Iris pigment epithelial cell (primary cell): ENCODE results near the gene LMAN1L.
A peak's percentile ranks its signal among the peaks of the same experiment; 100 is the strongest.

ENCODE experiments used
- DNase-seq: peaks from one replicate; pipeline ENCODE4 v3.0.0-alpha.2; 2011; ENCODE audit warnings: low read depth

Gene LMAN1L

GRCh38 chr15:74816624-74817369, 4.2 kb downstream of the LMAN1L start:
- DNase-seq, result no peak

GRCh38 chr15:74817370-74817737, 4.7 kb downstream of the LMAN1L start:
- DNase-seq, result peak; percentile 20

- DNase-seq, result no peak
Measured at GRCh38 chr15:74820056-74820455, 7.4 kb downstream of the LMAN1L start.

DNA sequence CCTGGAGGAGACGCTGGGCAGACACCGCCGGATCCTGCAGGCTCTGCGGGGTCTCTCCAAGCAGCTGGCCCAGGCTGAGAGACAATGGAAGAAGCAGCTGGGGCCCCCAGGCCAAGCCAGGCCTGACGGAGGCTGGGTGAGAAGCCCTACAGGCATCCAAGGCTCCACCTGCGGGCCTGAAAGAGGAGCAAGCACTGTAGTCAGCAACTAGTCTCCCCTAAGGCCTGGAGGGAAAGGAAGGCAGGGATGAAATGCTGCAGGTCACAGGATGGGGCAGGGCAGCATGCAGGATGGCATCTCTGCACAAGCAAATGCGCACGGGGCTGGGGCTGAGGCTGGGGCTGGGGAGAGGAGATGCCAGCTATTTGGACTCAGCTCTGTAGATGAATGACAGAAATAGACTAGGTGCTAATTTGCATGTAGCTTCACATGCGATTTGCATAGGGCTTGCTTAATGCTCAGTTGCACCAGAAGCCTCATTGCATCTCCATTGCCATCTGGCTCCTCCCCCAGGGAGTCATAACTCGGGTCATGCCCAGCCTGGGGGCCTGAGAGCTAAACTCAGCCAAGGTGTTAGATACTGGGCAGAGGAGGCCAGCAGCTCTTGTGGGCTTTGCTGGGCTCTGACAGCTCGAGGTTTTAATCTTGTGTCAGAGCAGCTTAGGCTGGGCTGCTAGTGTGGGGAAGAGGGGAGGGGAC, 8.6 kb downstream of the LMAN1L start:
- DNase-seq, result no peak

DNA sequence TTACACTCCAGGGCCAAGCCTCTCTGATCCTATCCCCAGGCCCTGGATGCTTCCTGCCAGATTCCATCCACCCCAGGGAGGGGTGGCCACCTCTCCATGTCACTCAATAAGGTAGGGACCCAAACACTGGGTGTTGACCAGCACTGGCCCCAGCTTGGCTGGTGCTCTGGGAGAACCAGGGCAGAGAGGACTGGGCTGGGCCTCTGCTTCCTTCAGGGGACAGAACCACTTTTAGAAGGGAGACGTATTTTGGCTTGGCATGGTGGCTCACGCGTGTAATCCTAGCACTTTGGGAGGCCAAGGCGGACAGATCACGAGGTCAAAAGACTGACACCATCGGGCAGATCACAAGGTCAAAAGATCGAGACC, 9.1 kb downstream of the LMAN1L start:
- no peak for DNase-seq

- DNase-seq, result no peak
Measured at GRCh38 chr15:74822233-74822632, 9.6 kb downstream of the LMAN1L start.

- DNase-seq, result no peak
Measured at GRCh38 chr15:74823324-74823723, 10.7 kb downstream of the LMAN1L start.

DNA sequence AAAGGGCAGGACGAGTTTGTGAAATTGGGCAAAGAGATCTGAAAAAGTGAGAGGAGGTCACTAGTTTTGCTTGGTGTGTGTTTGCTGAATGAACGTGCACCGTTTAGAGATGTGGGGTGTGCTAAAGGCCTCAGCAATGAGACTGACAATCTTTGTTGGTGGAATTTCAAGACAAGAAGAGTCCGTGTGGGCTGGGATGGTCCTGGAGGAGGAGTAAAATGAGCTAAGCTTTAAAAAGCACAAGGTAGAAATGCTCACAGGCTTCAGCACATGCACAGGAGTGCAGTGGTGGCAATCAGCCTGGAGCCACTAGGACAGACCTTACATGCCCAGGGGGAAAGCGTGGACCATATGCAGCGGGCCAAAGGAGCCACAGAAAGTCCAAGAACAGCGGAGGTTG, 12.3 kb downstream of the LMAN1L start:
- no peak for DNase-seq

DNA sequence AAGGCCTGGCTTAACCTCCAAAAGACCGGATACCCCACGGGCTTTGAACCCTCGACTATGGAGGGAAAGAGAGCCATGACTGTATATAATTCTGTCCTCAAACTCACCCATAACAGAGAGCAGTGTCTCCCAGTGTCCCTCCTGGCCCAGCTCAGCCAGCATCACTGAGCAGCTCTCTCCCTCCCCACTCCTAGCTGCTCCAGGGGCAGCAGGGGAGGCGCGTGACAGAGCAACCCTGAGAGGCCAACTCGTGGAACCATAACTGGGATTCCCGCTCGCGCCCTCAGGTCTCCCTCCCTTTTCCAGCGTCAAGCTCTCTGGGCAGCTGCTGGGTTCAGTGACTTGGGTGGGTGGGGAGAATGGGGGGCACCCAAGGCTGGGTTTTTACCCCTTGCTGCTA, 13.2 kb downstream of the LMAN1L start:
- no peak for DNase-seq

- no peak for DNase-seq
Measured at GRCh38 chr15:74826364-74826819, 13.8 kb downstream of the LMAN1L start, which contains the start of gene CPLX3. Gene CPLX3 (plus strand): TSS chr15:74826627. CDS start chr15:74826704, 77 bp downstream.

DNA sequence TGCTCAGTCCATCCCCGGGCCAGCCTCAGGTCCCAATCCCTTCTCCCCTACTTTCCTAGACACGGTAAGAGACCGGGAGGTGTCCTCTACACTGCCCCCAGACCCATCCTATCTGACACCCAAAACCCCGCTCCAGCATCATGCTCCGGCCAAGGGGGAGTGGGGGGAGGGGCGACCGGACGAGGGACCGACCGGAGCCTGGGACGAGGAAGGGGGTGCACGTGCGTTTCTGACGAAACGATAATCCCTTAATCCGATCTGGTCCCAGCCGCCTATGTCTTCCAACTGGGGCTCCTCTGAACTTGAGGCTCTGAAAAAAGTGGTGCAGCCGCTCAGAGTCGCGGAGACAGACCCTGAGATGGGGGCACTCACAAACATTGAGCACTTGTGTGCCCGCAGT, 14.3 kb downstream of the LMAN1L start:
- no peak for DNase-seq

- DNase-seq, result no peak
Measured at GRCh38 chr15:74827614-74828013, 15.0 kb downstream of the LMAN1L start.

GRCh38 chr15:74828835-74829234, 16.2 kb downstream of the LMAN1L start:
- no peak for DNase-seq

DNA sequence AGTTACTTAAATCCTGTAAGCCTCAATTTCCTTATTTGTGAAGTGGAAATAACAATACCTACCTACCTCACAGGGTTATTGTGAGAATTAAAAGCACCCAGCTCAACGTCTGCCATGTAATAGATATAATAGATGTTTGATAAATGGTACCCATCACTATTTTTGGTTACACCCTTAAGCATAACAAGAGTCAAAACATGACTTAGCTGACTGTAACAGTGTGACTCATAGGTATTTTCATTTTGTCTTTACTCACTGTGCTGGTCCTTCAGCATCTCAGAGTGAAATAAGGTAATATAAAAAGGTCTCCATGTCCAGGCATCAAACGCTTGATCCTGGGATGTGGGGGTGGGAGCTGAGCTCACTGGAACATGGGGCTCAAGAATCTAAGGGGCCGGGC, 16.9 kb downstream of the LMAN1L start:
- no peak for DNase-seq

DNA sequence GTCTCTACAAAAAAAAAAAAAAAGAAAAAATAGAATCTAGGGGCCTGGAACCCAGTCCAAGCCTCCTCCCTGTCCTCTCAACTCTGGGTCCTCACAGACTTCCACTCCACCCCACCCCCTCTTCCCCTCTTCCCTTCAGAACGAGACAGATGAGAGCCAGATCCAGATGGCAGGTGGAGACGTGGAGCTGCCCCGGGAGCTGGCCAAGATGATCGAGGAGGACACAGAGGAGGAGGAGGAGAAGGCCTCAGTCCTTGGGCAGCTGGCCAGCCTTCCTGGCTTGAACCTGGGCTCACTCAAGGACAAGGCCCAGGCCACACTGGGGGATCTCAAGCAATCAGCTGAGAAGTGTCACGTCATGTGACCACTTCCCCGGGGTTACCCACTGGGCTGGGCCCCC, 17.4 kb downstream of the LMAN1L start:
- no peak for DNase-seq

- no peak for DNase-seq
Measured at GRCh38 chr15:74830868-74831267, 18.2 kb downstream of the LMAN1L start.

- DNase-seq, result no peak
Measured at GRCh38 chr15:74831813-74832495, 19.3 kb downstream of the LMAN1L start.

- no peak for DNase-seq
Measured at GRCh38 chr15:74832826-74833225, 20.2 kb downstream of the LMAN1L start.

GRCh38 chr15:74833376-74834107, 20.9 kb downstream of the LMAN1L start:
- DNase-seq, result no peak

GRCh38 chr15:74835312-74835823, 22.7 kb downstream of the LMAN1L start:
- DNase-seq, result peak; percentile 32

DNA sequence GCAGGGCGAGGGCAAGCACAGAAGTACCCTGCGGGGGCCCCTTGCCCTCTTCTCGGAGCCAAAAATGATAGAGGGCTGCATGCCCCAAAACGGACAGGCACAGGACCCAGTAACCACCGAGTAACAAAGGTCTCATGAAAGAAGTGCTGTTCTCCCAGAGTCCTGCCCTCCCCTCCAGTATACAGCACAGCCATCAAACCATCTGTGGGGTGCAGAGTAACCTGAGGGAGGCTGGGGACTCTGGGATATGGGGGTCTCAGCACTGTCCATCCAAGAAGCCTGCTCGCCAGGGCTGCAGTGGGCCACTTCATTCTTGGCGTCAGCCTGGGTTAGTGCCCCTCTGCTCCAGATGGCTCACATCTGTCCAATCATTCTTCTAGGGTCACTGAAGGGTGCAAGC, 24.2 kb downstream of the LMAN1L start:
- no peak for DNase-seq

DNA sequence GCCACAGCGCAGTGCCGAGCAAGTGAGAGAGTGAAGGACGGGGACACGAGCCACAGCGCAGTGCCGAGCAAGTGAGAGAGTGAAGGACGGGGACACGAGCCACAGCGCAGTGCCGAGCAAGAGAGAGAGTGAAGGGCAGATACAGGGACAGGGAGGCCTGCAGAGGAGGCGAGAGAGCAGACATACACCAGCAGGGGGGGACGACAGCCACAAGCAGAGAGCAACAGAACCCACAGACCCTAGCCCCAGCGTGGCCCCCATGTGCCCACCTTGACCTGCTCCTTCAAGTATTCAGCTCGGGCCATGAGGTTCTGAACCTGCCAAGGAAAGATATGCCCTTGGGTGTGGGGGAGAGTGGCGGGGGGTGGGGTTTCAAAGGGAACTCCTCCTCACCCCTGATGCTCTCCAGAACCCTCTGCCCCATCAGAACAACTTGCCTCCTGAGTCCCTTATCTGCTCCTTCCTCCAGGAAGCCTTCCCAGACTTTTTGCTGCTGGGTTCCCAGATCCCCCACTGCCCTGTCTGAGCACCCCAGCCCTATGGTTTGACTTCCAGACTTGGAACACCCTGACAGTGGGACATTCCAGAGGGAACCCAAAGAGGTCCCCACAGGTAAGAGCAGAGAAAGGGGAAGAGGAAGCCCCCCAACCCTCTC, 25.0 kb downstream of the LMAN1L start:
- no peak for DNase-seq
